ENCODE measurements around the gene YTHDF1.

Gene YTHDF1

GRCh38 chr20:63208346-63208909 is 7.5 kb downstream of the YTHDF1 start:
- no peak for DNase-seq (ENCODE audit: low read depth)

GRCh38 chr20:63206878-63207277 is 9.1 kb downstream of the YTHDF1 start:
- no peak for DNase-seq (ENCODE audit: low read depth)

GRCh38 chr20:63205896-63206295 is 10.0 kb downstream of the YTHDF1 start:
- DNase-seq (ENCODE audit: low read depth), result no peak

- DNase-seq (ENCODE audit: low read depth), result no peak
Observed at GRCh38 chr20:63204362-63204761, 11.6 kb downstream of the YTHDF1 start.

- no peak for DNase-seq (ENCODE audit: low read depth)
Observed at GRCh38 chr20:63202811-63203526, 13.0 kb downstream of the YTHDF1 start.

GRCh38 chr20:63202021-63202420 is 13.9 kb downstream of the YTHDF1 start:
- DNase-seq (ENCODE audit: low read depth), result no peak

GRCh38 chr20:63198606-63199005 is 17.3 kb downstream of the YTHDF1 start:
- no peak for DNase-seq (ENCODE audit: low read depth)

GRCh38 chr20:63196768-63197470 is 19.0 kb downstream of the YTHDF1 start:
- no peak for DNase-seq (ENCODE audit: low read depth)

- no peak for DNase-seq (ENCODE audit: low read depth)
Observed at GRCh38 chr20:63194797-63195173, 21.1 kb downstream of the YTHDF1 start.

- DNase-seq (ENCODE audit: low read depth), result no peak
Observed at GRCh38 chr20:63194007-63194796, 21.7 kb downstream of the YTHDF1 start.

GRCh38 chr20:63192721-63193120 is 23.2 kb downstream of the YTHDF1 start:
- no peak for DNase-seq (ENCODE audit: low read depth)

GRCh38 chr20:63191400-63191799 is 24.5 kb downstream of the YTHDF1 start:
- DNase-seq (ENCODE audit: low read depth), result no peak

- no peak for DNase-seq (ENCODE audit: low read depth)
Observed at GRCh38 chr20:63190828-63191227, 25.1 kb downstream of the YTHDF1 start.

GRCh38 chr20:63189846-63190559 is 25.9 kb downstream of the YTHDF1 start:
- DNase-seq (ENCODE audit: low read depth), result no peak

GRCh38 chr20:63189322-63189642 is 26.6 kb downstream of the YTHDF1 start:
- DNase-seq (ENCODE audit: low read depth), result no peak

GRCh38 chr20:63188641-63189321 is 27.1 kb downstream of the YTHDF1 start:
- DNase-seq (ENCODE audit: low read depth), result no peak

- DNase-seq (ENCODE audit: low read depth), result no peak
Observed at GRCh38 chr20:63188159-63188442, 27.8 kb downstream of the YTHDF1 start.

GRCh38 chr20:63187338-63188158 is 28.4 kb downstream of the YTHDF1 start:
- no peak for DNase-seq (ENCODE audit: low read depth)

- no peak for DNase-seq (ENCODE audit: low read depth)
Observed at GRCh38 chr20:63186528-63187316, 29.2 kb downstream of the YTHDF1 start.

GRCh38 chr20:63186084-63186483 is 29.8 kb downstream of the YTHDF1 start:
- no peak for DNase-seq (ENCODE audit: low read depth)
